Endodermal cell (in vitro differentiated cells): Measurements from ENCODE around the gene ANKK1. TPM values are rescaled to one million over a fixed set of nuclear protein-coding genes. Genes with fewer than 3 reads are reported as not detected.
A peak's percentile ranks its signal among the peaks of the same experiment; 100 is the strongest.

Experiments
- DNase-seq: peaks from one replicate; pipeline ENCODE4 v3.0.0-alpha.2; 2017
- H3K27ac ChIP-seq: 2 replicates; pipeline ENCODE4 v1.5.1; 2013; ENCODE audit warnings: mild to moderate bottlenecking, low read depth, low read length, moderate library complexity
- H3K27me3 ChIP-seq: 2 replicates; pipeline ENCODE4 v1.6.1; 2013; ENCODE audit warnings: mild to moderate bottlenecking, low read length, moderate library complexity; ENCODE audit not compliant: insufficient read depth, control insufficient read depth, poor library complexity, severe bottlenecking
- H3K36me3 ChIP-seq: 2 replicates; pipeline ENCODE4 v1.7.0; 2013; ENCODE audit warnings: mild to moderate bottlenecking, low read length, moderate library complexity; ENCODE audit not compliant: control insufficient read depth, insufficient read depth
- H3K4me1 ChIP-seq: one replicate; pipeline ENCODE4 v1.7.0; 2013; ENCODE audit warnings: low read length; ENCODE audit not compliant: control insufficient read depth, insufficient read depth
- H3K4me3 ChIP-seq: 2 replicates; pipeline ENCODE4 v1.5.1; 2013; ENCODE audit warnings: mild to moderate bottlenecking, low read length, moderate library complexity
- H3K9ac ChIP-seq: 2 replicates; pipeline ENCODE4 v1.6.1; 2013; ENCODE audit warnings: mild to moderate bottlenecking, low read length, moderate library complexity; ENCODE audit not compliant: poor library complexity, severe bottlenecking; ENCODE audit errors: extremely low read depth
- H3K9me3 ChIP-seq: 2 replicates; pipeline ENCODE4 v1.6.1; 2013; ENCODE audit warnings: mild to moderate bottlenecking, low read length, moderate library complexity; ENCODE audit not compliant: control insufficient read depth
- H3K27ac Mint-ChIP-seq: 2 replicates; pipeline ENCODE4 v1.8.0; 2020; ENCODE audit warnings: mixed read lengths
- H3K27me3 Mint-ChIP-seq: 2 replicates; pipeline ENCODE4 v1.8.0; 2021; ENCODE audit warnings: mild to moderate bottlenecking, mixed read lengths; ENCODE audit not compliant: insufficient read depth
- H3K36me3 Mint-ChIP-seq: 2 replicates; pipeline ENCODE4 v1.8.0; 2020; ENCODE audit warnings: low read depth, mixed read lengths
- H3K4me1 Mint-ChIP-seq: 2 replicates; pipeline ENCODE4 v1.8.0; 2020; ENCODE audit warnings: mixed read lengths
- H3K4me3 Mint-ChIP-seq: 2 replicates; pipeline ENCODE4 v1.8.0; 2020; ENCODE audit warnings: mild to moderate bottlenecking, moderate library complexity, mixed read lengths
- H3K9me3 Mint-ChIP-seq: 2 replicates; pipeline ENCODE4 v1.8.0; 2020; ENCODE audit warnings: mild to moderate bottlenecking, mixed read lengths
- WGBS, 2 experiments: methylation state at CpG; one replicate each; pipeline versions ENCODE4 v1.1.5 to v1.1.7; 2013; ENCODE audit warnings: missing lambda C conversion rate in 2 of 2, mixed read lengths in 1 of 2; ENCODE audit not compliant: insufficient coverage in 1 of 2, insufficient read length in 1 of 2; 5-methylcytosine and 5-hydroxymethylcytosine counted together
- total RNA-seq, 2 donors: library from RNA; stranded (reverse); fragmentation: NEBNext Ultra II Directional in 1 of 2; extraction: Animal tissue kit (Norgen Biotek cat#: 25700) in 1 of 2; gene quantifications; 2 replicates in 1 of 2; 3 replicates in 1 of 2; pipeline ENCODE4 v1.2.1, GENCODE V29; 2021
- TF ChIP-seq, protein P1 (sequence below): fragments of 200-600 bp; sonication (generic); conservative IDR thresholded peaks from 2 replicates; pipeline ENCODE4 v1.5.0; 2021; ENCODE audit warnings: antibody characterized with exemption, mild to moderate bottlenecking

The ANKK1 gene
- total RNA-seq, 2 donors from 2014 or later, result not detected

DNA sequence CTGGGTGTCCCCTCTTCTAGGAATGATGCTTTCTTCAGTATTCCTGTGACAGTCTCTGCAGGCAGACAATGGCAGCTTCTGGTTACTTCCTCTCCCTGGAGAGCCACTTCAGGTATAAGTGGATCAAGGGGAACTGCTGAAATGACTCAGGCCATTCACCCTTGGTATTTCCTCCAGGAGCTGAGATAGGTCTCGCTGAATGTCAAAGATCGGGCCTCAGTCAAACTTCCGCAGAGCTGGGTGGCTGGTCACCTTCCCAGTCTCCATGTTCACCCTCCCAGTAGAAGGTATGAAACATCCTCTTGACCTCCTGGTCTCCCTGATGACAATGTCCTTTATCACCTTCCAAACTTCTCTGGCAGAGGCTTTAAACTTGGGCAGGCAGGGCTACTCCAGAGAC lies 1.8 kb upstream of the ANKK1 start:
- Histone ChIP-seq H3K27ac (no peak overlapping the region), H3K27me3 (peaks cover 36% of the 10 kb centered on the region), H3K4me3 (no peak overlapping the region), H3K9ac (no peak overlapping the region), H3K9me3 (no peaks in the 10 kb centered on the region), H3K36me3 (no peaks in the 10 kb centered on the region), H3K4me1 (peaks cover 2% of the 10 kb centered on the region)
- H3K9me3 Mint-ChIP-seq, result no peaks in the 10 kb centered on the region
- H3K4me1 Mint-ChIP-seq, result peaks cover 16% of the 10 kb centered on the region
- H3K4me3 Mint-ChIP-seq, result no peak overlapping the region
- DNase-seq, result no peak
- no peak overlapping the region for H3K27ac Mint-ChIP-seq
- H3K36me3 Mint-ChIP-seq, result no peaks in the 10 kb centered on the region
- TF ChIP-seq, protein P1, sequence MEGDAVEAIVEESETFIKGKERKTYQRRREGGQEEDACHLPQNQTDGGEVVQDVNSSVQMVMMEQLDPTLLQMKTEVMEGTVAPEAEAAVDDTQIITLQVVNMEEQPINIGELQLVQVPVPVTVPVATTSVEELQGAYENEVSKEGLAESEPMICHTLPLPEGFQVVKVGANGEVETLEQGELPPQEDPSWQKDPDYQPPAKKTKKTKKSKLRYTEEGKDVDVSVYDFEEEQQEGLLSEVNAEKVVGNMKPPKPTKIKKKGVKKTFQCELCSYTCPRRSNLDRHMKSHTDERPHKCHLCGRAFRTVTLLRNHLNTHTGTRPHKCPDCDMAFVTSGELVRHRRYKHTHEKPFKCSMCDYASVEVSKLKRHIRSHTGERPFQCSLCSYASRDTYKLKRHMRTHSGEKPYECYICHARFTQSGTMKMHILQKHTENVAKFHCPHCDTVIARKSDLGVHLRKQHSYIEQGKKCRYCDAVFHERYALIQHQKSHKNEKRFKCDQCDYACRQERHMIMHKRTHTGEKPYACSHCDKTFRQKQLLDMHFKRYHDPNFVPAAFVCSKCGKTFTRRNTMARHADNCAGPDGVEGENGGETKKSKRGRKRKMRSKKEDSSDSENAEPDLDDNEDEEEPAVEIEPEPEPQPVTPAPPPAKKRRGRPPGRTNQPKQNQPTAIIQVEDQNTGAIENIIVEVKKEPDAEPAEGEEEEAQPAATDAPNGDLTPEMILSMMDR, result no peak
- peaks cover 33% of the 10 kb centered on the region for H3K27me3 Mint-ChIP-seq
- 87 to 96% methylated on average over 3 of the region's 3 CpGs for WGBS, 2 experiments

DNA sequence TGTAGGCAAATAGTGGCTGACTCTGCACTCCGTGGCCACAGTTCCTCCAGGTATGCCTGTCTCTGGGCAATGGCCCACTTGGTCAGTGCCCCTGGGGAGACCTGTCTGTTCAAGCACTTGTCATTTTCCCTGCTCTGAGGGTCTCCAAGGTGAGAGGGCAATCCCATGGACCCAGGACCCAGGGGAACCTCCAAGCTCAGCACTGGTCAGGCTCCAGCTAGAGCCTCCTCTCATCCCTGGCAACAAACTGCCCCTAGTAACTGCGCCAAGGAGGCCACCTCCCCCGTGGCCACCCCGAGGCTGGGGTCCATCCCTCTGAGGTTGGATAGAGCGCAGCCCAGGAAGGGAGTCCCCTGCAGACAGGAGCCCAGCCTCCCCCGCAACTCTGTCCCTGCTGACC lies 713 bp upstream of the ANKK1 start:
- Histone ChIP-seq H3K27me3 (peaks cover 46% of the 10 kb centered on the region), H3K27ac (no peak overlapping the region), H3K9ac (no peak overlapping the region), H3K36me3 (no peaks in the 10 kb centered on the region), H3K4me3 (no peak overlapping the region), H3K4me1 (peaks cover 2% of the 10 kb centered on the region), H3K9me3 (no peaks in the 10 kb centered on the region)
- peaks cover 31% of the 10 kb centered on the region for H3K27me3 Mint-ChIP-seq
- no peaks in the 10 kb centered on the region for H3K9me3 Mint-ChIP-seq
- no peak for DNase-seq
- peak overlapping the region; percentile 39 for H3K4me3 Mint-ChIP-seq
- TF ChIP-seq, protein P1, result no peak
- no peaks in the 10 kb centered on the region for H3K36me3 Mint-ChIP-seq
- H3K4me1 Mint-ChIP-seq, result peaks cover 16% of the 10 kb centered on the region
- no peak overlapping the region for H3K27ac Mint-ChIP-seq
- 87 to 100% methylated on average over 1 to 6 of the region's 6 CpGs for WGBS, 2 experiments

DNA sequence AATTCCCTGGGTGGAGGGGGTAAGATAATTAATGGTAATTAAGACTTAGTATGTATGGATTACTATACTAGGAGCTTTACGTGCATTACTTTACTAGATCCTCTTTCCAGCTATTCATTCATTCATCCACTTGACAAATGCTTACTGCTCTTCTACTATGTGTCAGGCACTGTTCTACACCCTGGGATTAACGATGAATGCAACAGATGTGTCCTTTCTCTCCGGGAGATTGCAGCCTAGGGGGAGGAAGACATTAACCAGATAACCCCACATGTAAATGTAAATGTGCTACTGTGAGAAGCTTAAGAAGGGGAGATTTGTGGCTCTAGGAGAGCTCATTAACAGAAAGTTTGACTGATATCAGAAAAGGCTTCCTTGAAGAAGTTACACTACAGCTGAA lies 1.7 kb downstream of the ANKK1 start:
- Mint-ChIP-seq H3K36me3 (no peaks in the 10 kb centered on the region), H3K4me3 (no peak overlapping the region), H3K27me3 (peaks cover 18% of the 10 kb centered on the region), H3K9me3 (no peaks in the 10 kb centered on the region), H3K4me1 (peaks cover 16% of the 10 kb centered on the region), H3K27ac (no peak overlapping the region)
- Histone ChIP-seq H3K9ac (no peak overlapping the region), H3K27ac (no peak overlapping the region), H3K27me3 (peaks cover 62% of the 10 kb centered on the region), H3K4me3 (no peak overlapping the region), H3K4me1 (peaks cover 2% of the 10 kb centered on the region), H3K9me3 (no peaks in the 10 kb centered on the region), H3K36me3 (no peaks in the 10 kb centered on the region)
- no peak for DNase-seq
- 20 to 32% methylated on average over 2 to 3 of the region's 3 CpGs for WGBS, 2 experiments
- TF ChIP-seq, protein P1, result no peak
